ENCODE data around the gene MED23. TPM values are rescaled to one million over a fixed set of nuclear protein-coding genes. Genes with fewer than 3 reads are reported as not detected.

The MED23 gene
- total RNA-seq, 4 donors from 2014 or later, result 19.3 to 41.1 (median 21.9) TPM

GRCh38 chr6:131635384-131636340 lies 7.6 kb upstream of the MED23 start:
- no peak for TF ChIP-seq CTCF (IDR thresholded peaks at IDR 0.05)
- DNase-seq (ENCODE audit: low spot score) (no peak), ATAC-seq (ENCODE audit: low FRiP score) (no peak)

DNA sequence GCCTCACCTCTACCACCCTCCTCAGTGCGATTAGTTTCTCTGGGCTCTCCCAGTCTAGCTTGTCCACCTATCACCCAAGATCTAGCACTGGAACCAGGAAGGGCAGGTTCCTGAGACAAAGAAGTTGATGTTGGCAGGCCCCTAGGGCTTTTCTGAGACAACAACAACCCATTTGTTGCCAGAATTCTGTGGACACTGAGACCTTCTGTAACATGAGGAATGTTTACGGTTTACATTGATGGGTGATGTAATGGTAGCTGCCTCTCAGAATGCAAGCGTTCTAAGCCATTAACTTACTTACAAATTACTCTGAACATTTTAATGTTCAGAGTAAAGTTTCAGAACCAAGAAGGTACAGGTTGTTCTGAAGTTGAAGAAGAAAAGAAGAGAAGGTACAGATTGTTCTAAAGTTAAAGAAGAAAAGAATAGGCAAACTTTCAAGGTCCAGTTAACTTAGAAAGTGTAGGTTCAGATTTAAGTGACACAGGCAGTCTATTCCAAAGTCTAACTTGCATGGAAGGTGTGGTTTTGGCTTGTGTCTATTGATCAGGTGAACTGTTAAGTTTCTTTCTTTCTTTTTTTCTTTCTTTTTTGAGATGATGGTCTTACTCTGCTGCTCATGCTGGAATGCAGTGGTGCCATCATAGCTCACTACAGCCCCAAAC lies 3.7 kb upstream of the MED23 start:
- TF ChIP-seq CTCF (IDR thresholded peaks at IDR 0.05), result no peak
- DNase-seq (ENCODE audit: low spot score) (no peak), ATAC-seq (ENCODE audit: low FRiP score) (no peak)

DNA sequence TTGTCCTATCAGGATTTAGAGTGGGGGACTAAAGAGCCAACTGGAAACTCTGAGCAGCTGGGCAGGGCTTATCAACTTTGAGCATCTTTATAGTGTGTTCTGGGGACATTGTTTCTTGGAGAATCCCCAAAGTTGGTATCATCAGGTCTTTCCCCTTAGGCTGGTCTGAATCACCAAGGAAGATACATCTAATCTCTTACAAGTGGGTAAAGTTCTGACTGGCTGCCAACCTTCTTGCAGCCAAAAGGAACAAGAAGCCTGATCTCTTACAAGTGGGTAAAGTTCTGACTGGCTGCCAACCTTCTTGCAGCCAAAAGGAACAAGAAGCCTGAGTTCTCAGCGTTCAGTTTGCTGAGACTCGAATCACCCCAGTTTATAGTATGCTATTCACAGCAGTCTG lies 1.6 kb upstream of the MED23 start:
- TF ChIP-seq CTCF (IDR thresholded peaks at IDR 0.05), result no peak
- no peak for ATAC-seq (ENCODE audit: low FRiP score)

GRCh38 chr6:131628726-131629125 lies 684 bp upstream of the MED23 start:
- DNase-seq (ENCODE audit: low spot score) (no peak), ATAC-seq (ENCODE audit: low FRiP score) (no peak)
- no peak for TF ChIP-seq CTCF (IDR thresholded peaks at IDR 0.05)

More for the DNA sequence above, 1.6 kb upstream of the MED23 start:
- no peak for DNase-seq (ENCODE audit: low spot score)

- TF ChIP-seq CTCF (IDR thresholded peaks at IDR 0.05), result no peak
- no peak for ATAC-seq (ENCODE audit: low FRiP score)
- DNase-seq (ENCODE audit: low spot score), result no peak
These were observed 12.8 kb downstream of the MED23 start for GRCh38 chr6:131615275-131615674.

DNA sequence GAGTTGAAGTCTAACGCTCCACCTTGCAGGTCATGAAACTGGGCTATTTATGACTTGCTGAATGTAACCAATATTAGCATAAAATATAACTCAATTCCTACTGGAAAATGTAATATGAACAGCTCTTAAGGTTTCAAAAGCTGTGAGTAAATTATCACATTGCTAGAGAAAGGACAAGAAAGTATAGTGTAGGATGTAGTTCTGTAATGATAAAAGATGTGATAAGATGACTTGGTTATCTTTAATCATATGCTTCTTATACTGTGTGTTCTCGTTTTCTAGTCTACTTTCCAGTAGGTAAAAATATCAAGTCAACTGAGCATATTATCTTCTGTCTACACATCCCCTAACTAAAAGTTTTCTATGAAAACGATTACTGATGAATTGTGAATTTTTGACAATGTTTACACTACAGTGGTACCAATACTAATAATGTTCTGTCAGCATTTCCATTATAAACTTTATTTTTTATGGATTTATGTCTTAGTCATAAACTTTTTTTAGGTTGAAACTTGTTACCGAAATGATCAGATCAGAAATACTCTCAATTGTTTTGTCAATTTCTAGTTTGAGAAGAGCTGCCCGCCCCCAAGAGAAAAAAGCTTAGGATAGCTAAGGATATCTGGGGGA lies 14.6 kb downstream of the MED23 start:
- TF ChIP-seq CTCF (IDR thresholded peaks at IDR 0.05), result no peak
- ATAC-seq (ENCODE audit: low FRiP score), result no peak
- DNase-seq (ENCODE audit: low spot score), result no peak
